Stimulated activated CD4-positive, alpha-beta T cell treated with anti-CD3 and anti-CD28 coated beads, Interleukin-12 subunit alpha, Interleukin-12 subunit beta, amount 100 ng/mL, for 4 hours (primary cell): Measurements from ENCODE around the gene CCDC34.

ENCODE experiments used
- DNase-seq: peaks from one replicate; pipeline ENCODE4 v3.0.0-alpha.2; 2020

Gene CCDC34, protein sequence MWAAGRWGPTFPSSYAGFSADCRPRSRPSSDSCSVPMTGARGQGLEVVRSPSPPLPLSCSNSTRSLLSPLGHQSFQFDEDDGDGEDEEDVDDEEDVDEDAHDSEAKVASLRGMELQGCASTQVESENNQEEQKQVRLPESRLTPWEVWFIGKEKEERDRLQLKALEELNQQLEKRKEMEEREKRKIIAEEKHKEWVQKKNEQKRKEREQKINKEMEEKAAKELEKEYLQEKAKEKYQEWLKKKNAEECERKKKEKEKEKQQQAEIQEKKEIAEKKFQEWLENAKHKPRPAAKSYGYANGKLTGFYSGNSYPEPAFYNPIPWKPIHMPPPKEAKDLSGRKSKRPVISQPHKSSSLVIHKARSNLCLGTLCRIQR

DNA sequence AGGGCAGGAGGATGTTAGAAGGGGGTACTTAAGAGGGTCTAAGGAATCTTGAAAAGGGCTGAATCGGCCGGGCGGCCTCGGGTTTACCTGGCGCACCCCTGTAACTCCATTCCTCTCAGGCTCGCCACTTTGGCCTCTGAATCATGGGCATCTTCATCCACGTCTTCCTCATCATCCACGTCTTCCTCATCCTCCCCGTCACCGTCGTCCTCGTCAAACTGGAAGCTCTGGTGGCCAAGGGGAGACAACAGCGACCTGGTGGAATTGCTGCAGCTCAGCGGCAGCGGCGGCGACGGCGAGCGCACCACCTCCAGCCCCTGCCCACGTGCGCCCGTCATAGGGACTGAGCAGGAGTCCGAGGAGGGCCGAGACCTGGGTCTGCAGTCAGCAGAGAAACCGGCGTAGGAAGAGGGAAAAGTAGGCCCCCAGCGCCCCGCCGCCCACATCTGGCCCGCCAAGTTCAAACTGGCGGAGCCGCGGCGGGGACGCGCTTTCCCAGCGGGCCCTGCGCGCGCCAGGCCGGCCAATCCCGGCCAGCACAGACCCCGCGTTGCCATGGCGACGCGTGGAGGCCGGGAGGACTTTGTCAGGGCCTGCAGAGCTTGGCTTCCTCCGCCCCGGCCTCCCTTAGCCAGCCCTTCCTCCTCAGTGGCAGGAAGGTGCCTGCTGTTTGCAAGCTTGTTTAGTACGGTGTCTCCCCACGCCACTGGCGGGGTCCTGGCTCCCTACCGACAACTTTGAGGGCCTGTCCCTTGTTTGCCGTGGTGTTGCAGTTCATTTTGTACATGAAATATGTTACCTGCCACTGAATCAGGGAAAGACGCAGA lies at the start of gene CCDC34:
Gene CCDC34 (minus strand): TSS at position 467 of the 827 bp plus-strand sequence. CDS start 21 bp downstream, at position 446.
- DNase-seq: peak; percentile 86

- DNase-seq: no peak
Observed at GRCh38 chr11:27412192-27412691, 49.2 kb upstream of the CCDC34 start.

DNA sequence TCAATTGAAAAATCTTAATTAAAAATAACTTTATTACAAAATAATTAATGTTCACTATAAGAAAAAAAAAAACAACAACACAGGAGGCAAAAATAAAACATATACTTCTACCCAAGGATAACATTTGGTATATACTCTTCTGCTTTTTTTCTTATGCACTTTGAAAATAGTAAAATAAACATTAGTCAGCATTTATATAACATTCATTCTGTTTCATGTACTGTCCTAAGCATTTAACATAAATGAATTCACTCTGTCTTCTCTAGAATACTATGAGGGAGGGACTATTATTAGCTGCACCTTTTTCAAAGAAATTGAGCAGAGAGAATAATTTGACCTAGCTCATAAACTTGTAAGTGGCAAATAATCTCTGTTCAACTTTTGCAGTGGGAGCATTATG lies 48.3 kb upstream of the CCDC34 start:
- no peak for DNase-seq

- DNase-seq: no peak
Observed at GRCh38 chr11:27410272-27410671, 47.3 kb upstream of the CCDC34 start.

- no peak for DNase-seq
Observed at GRCh38 chr11:27409742-27410141, 46.7 kb upstream of the CCDC34 start.

DNA sequence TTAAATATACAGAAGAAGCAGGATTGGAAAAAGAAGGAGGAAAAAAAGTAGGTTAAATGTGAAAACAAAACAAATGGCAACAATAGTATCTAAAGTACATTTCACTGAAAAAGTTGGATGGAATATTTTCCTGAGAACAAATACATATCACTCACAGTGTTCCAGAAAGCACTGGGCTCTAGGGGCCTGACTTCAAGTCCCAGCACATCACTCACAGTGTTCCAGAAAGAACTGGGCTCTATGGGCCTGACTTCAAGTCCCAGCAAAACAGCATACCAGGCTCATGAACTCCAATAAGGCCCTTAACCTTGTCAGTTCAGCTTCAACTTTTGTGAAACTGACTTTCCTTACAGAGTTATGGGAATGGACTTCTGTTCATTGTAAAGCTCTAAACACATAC lies 46.0 kb upstream of the CCDC34 start:
- no peak for DNase-seq

DNA sequence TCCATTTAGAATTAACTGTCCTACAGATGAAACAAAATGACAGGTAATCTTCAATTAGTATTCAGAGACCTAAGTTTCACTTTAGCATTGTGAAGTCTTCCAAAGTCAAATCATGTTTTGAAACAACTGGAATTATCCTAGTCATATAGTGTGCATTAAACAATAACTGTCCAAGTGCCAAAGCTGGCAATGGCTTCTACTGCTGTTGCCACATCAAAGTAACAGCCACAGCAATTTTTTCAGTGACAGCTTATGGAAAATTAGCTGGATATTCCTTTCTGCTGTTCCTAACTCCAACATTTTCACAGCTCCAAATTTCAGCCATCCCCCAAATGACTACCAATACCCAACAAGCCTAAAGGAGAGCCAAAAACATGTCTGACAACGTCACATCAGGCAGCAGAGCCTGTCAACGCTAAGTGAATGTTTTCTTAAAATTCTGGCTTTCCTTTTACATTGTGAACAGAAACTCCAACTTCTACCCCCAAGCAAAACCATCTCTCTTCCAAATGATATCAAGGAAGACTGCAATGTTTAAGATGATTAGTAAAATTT lies 45.3 kb upstream of the CCDC34 start:
- DNase-seq: no peak

DNA sequence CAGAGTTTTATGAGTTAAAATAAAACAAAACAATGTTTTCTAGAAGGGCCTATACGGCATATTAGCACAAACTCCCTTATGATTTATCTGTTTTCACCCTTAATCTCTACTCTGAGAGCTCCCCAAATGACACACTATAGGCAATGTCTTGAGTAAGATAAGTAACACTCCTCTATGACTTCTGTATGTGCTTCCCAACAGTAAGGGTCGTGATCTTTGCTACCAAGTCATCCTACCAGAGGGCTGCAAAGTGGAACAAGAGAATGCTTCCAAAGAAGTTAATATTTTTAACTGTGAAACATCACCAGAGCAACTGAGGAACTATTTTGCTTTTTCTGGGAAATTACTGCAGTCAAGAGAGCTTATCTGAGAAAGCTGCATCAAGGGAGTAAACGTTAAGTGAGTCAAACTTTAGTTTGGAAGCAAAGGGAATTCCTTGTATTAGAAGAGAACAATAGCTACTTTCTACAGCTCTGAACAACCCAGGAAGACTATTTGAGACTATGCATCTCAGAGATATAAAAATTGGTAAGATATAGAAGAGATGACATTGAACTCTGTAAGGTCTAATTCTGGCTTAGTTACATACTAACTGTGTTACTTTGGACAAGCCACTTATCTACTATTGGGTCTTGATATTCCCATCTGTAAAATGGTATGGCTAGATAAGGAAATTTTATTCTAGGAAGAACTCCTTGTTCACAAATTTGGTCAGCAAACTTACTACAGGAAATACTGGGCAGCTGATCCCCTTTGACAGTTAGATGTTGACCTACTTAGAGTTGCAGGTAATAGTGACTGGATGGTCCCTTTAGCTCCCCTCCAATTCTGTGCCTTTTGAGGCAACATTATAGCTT lies 43.7 kb upstream of the CCDC34 start:
- DNase-seq: no peak

- no peak for DNase-seq
Observed at GRCh38 chr11:27405134-27405533, 42.1 kb upstream of the CCDC34 start.

- no peak for DNase-seq
Observed at GRCh38 chr11:27404427-27404826, 41.4 kb upstream of the CCDC34 start.

GRCh38 chr11:27403195-27403594 lies 40.2 kb upstream of the CCDC34 start:
- DNase-seq: no peak

- no peak for DNase-seq
Observed at GRCh38 chr11:27402450-27402849, 39.4 kb upstream of the CCDC34 start.

GRCh38 chr11:27401833-27402316 lies 38.9 kb upstream of the CCDC34 start:
- DNase-seq: no peak

- no peak for DNase-seq
Observed at GRCh38 chr11:27401280-27401832, 38.3 kb upstream of the CCDC34 start.

DNA sequence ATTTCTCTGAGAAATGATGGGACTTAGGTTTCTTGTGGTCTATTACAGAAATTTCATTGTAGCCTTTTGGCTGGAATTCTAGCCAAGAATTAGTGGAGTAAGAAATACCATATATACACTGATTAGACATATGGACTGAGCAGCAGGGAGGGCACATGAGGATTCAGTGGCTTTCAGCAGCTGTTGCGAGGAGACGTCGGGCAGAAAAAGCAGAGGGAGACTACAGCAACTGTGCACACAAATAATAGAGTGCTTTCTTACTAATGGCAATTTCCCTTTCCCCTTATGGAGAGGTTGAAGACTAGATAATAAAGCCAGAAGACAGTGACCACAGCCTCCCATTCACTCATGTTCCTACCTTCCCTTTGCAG lies 35.4 kb upstream of the CCDC34 start:
- DNase-seq: no peak

GRCh38 chr11:27397624-27398399 lies 34.8 kb upstream of the CCDC34 start:
- DNase-seq: no peak

GRCh38 chr11:27396259-27396839 lies 33.3 kb upstream of the CCDC34 start:
- DNase-seq: no peak

GRCh38 chr11:27395556-27396258 lies 32.7 kb upstream of the CCDC34 start:
- no peak for DNase-seq

DNA sequence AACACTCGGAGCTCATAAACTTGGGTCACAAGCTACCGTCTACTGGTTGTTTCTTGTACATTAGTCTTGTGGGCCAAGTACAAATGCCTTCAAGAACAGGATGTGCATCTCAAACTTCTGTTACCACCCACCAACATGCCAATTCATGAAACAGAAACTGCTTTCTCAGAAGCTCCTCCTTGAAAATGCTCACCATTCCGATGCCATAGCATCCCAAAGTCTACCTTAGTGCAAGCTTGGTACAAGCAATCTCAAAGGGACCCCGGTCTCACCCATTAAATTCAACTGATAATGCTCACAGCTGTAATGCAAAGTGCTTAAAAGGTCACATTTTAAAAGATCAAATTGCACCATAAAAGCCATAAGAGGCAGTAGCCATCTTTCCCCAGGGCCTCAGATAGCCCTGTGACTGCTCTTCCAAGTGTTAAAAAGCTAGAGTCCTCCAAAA lies 31.8 kb upstream of the CCDC34 start:
- no peak for DNase-seq
